Measurements from ENCODE around the gene FGFR4. TPM values are rescaled to one million over a fixed set of nuclear protein-coding genes. Genes with fewer than 3 reads are reported as not detected.

FGFR4 gene
- total RNA-seq, 4 donors from 2014 or later, result 15.3 to 86.2 (median 22.2) TPM

DNA sequence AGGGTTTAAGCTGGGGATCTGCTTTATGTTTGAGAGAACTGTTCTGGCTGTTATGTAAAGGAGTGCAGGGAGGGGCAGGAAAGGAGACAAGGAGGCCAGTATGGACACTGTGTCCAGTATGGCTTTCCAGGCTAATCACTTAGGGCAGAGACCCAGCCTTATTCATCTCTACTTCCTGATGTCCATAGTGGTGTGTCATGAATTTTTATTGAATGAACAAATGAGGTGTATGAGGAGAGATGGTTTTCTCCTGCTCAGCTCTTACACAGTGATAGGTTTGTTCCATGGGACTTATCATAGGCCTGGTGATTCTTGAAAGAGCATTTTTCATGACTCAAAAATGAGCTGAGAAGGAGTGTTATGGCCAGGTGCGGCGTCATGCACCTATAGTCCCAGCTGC is 20.5 kb upstream of the FGFR4 start:
- H3K4me3 ChIP-seq, result no peak overlapping the region
- no peak for DNase-seq
- H3K36me3 ChIP-seq, result peaks cover 0 to 3% (median 0%) of the 10 kb centered on the region in 4 donors
- H3K9me3 ChIP-seq, result no peaks in the 10 kb centered on the region
- in situ Hi-C loops (cut with MboI; ENCODE audit: low pct_ligation_motif_present in 1 of 4, low pct_unique_long_range_greater_than_20kb in 1 of 4, low sequenced_read_pairs in 3 of 4), result no loop called here
- TF ChIP-seq, protein P1, sequence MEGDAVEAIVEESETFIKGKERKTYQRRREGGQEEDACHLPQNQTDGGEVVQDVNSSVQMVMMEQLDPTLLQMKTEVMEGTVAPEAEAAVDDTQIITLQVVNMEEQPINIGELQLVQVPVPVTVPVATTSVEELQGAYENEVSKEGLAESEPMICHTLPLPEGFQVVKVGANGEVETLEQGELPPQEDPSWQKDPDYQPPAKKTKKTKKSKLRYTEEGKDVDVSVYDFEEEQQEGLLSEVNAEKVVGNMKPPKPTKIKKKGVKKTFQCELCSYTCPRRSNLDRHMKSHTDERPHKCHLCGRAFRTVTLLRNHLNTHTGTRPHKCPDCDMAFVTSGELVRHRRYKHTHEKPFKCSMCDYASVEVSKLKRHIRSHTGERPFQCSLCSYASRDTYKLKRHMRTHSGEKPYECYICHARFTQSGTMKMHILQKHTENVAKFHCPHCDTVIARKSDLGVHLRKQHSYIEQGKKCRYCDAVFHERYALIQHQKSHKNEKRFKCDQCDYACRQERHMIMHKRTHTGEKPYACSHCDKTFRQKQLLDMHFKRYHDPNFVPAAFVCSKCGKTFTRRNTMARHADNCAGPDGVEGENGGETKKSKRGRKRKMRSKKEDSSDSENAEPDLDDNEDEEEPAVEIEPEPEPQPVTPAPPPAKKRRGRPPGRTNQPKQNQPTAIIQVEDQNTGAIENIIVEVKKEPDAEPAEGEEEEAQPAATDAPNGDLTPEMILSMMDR (IDR thresholded peaks at IDR 0.05), result no peak
- TF ChIP-seq POLR2AphosphoS5 (IDR thresholded peaks at IDR 0.05) (no peak), EP300 (IDR thresholded peaks at IDR 0.05; ENCODE audit: low read depth) (no peak), POLR2A (IDR thresholded peaks at IDR 0.05) (no peak)
- H3K4me1 ChIP-seq, result peaks cover 0 to 9% (median 1%) of the 10 kb centered on the region in 4 donors
- no peaks in the 10 kb centered on the region for H3K27me3 ChIP-seq
- intact Hi-C loops (cut with DNase I; ENCODE audit: low total_unique reads), result no loop called here
- H3K27ac ChIP-seq, result peak overlapping the region in 2 of 4 donors; percentile 24 to 38
- WGBS, 2 donors (ENCODE audit: low coverage in 1 of 2), result 100% methylated on average over 2 of the region's 2 CpGs; no CpG with 5 or more reads in 1 of the 2 donors

DNA sequence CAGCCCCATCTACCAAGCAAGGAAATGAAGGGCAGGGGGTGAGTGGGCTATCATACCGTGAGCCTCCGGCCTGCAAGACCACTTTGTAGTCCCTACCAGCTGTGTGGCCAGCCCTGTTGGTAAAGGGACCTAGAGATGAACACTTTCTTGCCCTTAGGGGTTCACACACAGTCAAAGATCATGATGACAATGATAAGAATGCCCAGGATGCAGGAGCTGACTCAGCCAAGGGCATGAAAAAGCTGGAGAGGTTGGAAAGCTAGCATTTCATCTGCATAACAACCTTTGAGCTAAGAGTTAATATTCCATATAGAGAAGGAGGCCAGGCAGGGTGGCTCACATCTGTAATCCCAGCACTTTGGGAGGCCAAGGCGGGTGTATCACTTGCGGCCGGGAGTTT is 19.2 kb upstream of the FGFR4 start:
- Histone ChIP-seq H3K36me3 (no peaks in the 10 kb centered on the region), H3K27me3 (no peaks in the 10 kb centered on the region)
- DNase-seq, result no peak

DNA sequence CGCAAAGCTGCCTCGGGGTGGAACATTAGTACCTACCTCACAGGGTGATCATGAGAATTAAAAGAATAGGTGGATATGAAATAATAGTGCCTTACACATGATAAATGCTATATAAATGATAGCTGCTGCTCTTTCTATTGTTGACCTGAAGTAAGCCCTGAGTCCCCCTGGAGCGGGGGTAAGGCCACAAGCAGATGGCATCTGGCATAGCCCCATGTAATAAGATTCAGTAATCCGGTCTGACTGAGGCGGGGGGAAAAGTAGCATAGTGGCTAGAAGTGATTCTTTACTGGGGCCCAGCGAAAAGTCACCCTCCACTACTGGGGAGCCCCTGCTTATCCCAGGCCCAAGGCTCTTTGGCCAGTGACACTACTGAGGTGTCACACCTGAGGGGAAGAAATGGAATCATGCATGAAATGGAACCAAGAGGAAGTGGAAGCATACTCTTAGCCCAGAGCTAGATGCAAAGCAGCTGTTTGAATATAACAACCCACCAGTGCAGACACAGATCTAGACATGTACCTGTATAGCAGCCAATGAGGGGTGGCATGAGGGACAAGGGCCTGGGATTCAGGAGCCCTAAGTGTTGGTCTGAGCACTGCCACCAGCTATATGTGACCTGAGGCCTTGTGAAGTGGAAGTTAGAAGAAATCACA is 16.1 kb upstream of the FGFR4 start:
- no peaks in the 10 kb centered on the region for H3K27me3 ChIP-seq
- TF ChIP-seq POLR2A (IDR thresholded peaks at IDR 0.05) (no peak), POLR2AphosphoS5 (IDR thresholded peaks at IDR 0.05) (no peak), EP300 (IDR thresholded peaks at IDR 0.05; ENCODE audit: low read depth) (no peak)
- TF ChIP-seq, protein P1 (IDR thresholded peaks at IDR 0.05), result no peak
- no peak overlapping the region for H3K4me3 ChIP-seq
- H3K9me3 ChIP-seq, result no peaks in the 10 kb centered on the region
- H3K36me3 ChIP-seq, result no peaks in the 10 kb centered on the region
- WGBS, 2 donors (ENCODE audit: low coverage in 1 of 2), result 93 to 100% methylated on average over 6 of the region's 6 CpGs
- no peak for DNase-seq
- intact Hi-C loops (cut with DNase I; ENCODE audit: low total_unique reads), result no loop called here
- in situ Hi-C loops (cut with MboI; ENCODE audit: low pct_ligation_motif_present in 1 of 4, low pct_unique_long_range_greater_than_20kb in 1 of 4, low sequenced_read_pairs in 3 of 4), result no loop called here
- no peak overlapping the region for H3K27ac ChIP-seq
- peaks cover 0 to 10% (median 1%) of the 10 kb centered on the region in 4 donors for H3K4me1 ChIP-seq

More for the DNA sequence above, 19.2 kb upstream of the FGFR4 start:
- peaks cover 0 to 15% (median 1%) of the 10 kb centered on the region in 4 donors for H3K4me1 ChIP-seq
- no peak overlapping the region for H3K4me3 ChIP-seq
- WGBS, 2 donors (ENCODE audit: low coverage in 1 of 2), result 94 to 96% methylated on average over 3 to 5 of the region's 5 CpGs
- TF ChIP-seq EP300 (IDR thresholded peaks at IDR 0.05; ENCODE audit: low read depth), result no peak
- TF ChIP-seq POLR2AphosphoS5 (IDR thresholded peaks at IDR 0.05), result no peak
- TF ChIP-seq POLR2A (IDR thresholded peaks at IDR 0.05), result no peak
- TF ChIP-seq, protein P1 (IDR thresholded peaks at IDR 0.05), result no peak
- H3K9me3 ChIP-seq, result no peaks in the 10 kb centered on the region
- intact Hi-C loops (cut with DNase I; ENCODE audit: low total_unique reads) (no loop called here), in situ Hi-C loops (cut with MboI; ENCODE audit: low pct_ligation_motif_present in 1 of 4, low pct_unique_long_range_greater_than_20kb in 1 of 4, low sequenced_read_pairs in 3 of 4) (no loop called here)
- H3K27ac ChIP-seq, result no peak overlapping the region

DNA sequence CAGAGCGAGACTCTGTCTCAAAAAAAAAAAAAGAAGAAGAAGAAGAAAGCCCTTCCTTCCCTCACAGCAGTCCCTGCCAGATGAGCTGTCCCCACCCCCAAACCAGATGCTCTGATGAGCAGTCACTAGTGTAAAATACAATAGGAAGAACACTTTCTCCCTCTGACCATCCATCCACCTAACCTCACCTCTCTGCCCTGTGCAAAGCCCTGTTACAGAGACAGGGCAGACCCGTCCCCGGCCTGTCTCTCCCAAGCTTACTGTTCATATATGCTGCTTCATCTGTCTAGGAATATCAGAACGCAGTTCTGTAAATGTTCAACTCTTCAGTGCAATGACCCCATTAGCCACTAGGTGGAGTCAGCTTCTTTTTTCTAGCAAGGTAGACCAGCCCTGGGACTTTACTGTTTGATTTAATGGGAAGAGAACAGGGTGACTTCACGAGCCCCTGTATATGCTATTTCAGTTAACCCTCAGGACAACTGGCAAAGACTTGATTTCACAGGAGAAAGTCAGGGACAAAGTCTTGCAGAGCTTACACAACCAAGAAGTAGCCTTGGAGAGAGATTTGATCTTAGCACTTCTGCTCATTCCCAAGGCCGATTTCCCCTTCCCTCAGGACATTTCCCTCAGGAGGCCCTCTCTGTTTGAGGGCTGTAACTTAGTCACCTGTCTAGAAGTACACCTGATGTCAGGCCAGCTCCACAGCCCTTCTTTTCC is 14.9 kb upstream of the FGFR4 start:
- 19 to 100% methylated on average over 1 to 6 of the region's 6 CpGs for WGBS, 2 donors (ENCODE audit: low coverage in 1 of 2)
- no peaks in the 10 kb centered on the region for H3K27me3 ChIP-seq
- H3K36me3 ChIP-seq, result no peaks in the 10 kb centered on the region
- intact Hi-C loops (cut with DNase I; ENCODE audit: low total_unique reads), result no loop called here
- H3K27ac ChIP-seq, result no peak overlapping the region
- H3K9me3 ChIP-seq, result no peaks in the 10 kb centered on the region
- TF ChIP-seq, protein P1 (IDR thresholded peaks at IDR 0.05), result peak; percentile 87 to 91 (median 87)
- TF ChIP-seq EP300 (IDR thresholded peaks at IDR 0.05; ENCODE audit: low read depth), result no peak
- in situ Hi-C loops (cut with MboI; ENCODE audit: low pct_ligation_motif_present in 1 of 4, low pct_unique_long_range_greater_than_20kb in 1 of 4, low sequenced_read_pairs in 3 of 4), result no loop called here
- peak; percentile 81 for DNase-seq
- peaks cover 0 to 6% (median 0%) of the 10 kb centered on the region in 4 donors for H3K4me1 ChIP-seq
- H3K4me3 ChIP-seq, result no peak overlapping the region

Data from transverse colon (tissue), 4 donors.